HT1080 (cell line): Measurements from ENCODE around the gene TOR1B. TPM values are rescaled to one million over a fixed set of nuclear protein-coding genes. Genes with fewer than 3 reads are reported as not detected.

Experiments
- DNase-seq: peaks from one replicate; pipeline ENCODE4 v3.0.0-alpha.2; 2015; ENCODE audit warnings: low read depth
- total RNA-seq: library from RNA; depleted of rRNA; stranded (reverse); fragments of >200 nt; shearing (Covaris generic); gene quantifications from 2 replicates; pipeline ENCODE4 v1.2.3, GENCODE V29; 2014; rRNA removed

The TOR1B gene
- total RNA-seq, 1 experiment from 2014 or later = 34.3 TPM

DNA sequence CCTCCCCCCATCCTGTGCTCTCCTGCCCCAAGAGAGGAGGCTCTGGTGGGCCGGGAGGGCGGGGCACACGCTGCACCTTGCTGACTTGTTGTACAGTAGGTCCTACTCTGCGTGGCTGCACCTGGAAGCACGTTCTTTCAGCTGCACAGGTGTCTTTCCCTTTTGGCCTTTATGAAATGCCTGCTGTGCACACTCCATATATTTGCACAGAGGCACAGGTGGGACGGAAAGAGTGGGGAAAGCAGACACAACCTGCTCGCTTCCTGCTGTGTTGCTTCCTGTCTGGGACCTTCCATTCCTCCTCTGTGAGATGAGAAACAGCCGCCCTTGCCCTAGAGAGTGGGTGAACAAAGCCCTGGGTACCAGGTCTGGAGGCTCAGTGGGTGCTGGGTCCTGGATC is 37.0 kb downstream of the TOR1B start:
- DNase-seq = no peak

DNA sequence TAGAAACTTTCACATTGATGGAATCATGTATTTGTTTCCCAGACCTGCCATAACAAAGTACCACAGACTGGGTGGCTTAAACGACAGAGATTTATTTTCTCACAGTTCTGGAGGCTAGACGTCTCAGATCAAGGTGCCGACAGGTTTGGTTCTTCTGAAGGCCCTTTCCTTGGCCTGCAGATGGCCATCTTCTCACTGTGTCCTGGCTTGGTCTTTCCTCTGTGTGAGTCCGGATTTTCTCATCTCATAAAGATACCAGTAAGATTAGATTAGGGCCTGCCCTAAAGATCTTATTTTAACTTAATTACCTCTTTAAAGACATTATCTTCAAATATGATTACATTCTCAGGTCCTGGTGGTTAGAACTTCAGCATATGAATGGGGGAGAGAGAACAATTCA is 38.1 kb downstream of the TOR1B start:
- DNase-seq = no peak

DNA sequence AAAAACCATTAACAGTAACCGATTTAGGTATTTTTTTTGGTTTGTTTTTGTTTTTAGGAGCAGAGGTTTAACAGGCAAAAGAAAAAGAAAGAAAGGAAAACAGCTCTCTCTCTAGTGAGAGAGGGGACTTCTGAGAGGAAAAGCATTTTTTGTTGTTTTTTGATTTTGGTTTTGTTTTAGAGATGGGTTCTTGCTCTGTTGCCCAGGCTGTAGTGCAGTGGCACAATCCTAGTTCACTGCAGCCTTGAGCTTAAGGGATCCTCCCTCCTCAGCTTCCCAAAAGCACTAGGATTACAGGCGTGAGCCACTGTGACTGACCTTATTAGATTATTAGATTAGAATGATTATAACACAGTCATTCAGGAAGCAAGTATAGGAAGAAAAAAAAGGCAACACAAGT is 42.4 kb downstream of the TOR1B start:
- DNase-seq = no peak

DNA sequence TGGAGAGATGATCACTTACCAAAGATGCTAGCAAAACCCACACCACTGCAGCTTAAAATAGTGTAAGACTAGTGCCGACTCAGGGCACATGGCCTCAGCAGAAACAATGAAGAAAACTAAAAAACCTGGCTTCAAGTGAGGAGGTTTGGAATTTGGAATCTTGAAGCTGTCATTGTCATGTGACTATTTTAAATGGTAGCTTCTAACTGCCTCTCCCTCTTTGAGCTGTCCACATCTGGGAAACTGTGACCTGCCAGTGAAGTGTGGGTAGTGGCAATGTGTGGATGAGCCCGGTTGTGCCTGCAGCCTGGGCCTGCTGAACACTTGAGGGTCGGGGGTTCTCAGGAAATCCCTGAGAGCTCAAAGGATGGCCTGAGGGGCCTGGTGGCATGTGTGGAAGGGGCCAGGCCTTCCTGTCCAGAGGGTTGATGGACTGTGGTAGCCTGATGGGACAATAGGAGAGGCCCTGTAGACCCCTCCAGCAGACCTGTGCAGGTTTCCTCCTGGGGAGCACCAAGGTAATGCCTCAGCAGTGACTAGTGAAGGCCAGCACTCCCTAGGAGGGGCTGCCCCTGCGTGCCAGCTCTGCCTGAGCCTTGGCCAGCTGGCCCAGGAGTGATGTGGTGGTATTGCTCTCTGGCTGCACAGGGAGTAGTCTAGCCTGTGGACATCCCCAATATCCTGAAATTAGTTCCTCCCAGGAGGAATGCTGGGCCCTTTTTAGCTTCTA is 45.9 kb downstream of the TOR1B start:
- DNase-seq = no peak

DNA sequence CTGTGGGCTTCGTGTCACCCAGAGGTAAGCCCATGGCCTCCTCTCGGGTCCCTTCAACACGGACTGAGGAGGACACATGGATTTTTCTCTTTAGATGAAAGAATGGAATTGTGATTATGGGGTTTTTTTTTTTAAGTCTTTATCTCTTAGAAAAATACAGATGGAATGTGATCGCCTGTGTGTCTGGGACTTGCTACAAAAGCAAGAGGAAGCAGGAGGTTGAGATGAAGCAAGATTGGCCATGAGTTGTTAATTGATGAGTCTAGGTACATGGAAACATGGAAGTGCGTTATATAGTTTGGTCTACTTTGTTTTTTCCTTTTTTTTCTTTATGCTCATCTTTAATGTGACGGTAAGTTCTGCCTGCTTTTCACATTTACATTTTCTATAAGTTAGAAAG is 46.9 kb downstream of the TOR1B start:
- no peak for DNase-seq

DNA sequence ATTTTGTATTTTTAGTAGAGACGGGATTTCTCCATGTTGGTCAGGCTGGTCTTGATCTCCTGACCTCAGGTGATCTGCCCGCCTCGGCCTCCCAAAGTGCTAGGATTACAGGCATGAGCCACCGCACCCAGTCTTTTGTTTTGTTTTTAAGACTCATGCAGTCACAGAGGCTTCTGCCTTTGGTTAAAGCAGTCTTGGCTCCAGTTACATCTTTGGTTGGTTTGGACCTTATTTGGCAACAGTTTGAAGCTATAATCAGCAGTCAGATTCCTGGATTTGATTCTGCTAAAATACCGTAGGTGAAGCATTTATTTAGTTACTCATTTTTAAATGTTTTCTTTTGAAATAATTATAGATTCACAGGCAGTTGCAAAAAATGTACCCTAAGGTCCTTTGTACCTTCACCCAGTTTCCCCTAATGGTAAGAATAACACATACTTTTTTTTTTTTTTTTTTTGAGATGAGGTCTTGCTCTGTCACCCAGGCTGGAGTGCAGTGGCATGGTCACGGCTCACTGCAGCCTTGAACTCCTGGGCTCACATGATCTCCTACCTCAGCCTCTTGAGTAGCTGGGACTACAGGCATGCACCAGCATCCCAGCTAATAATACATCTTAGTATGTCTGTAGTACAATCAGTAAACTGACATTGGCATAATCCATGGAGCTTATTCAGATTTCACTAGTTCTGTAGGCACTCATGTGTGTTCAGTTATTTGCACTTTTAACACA is 48.0 kb downstream of the TOR1B start:
- DNase-seq = no peak

DNA sequence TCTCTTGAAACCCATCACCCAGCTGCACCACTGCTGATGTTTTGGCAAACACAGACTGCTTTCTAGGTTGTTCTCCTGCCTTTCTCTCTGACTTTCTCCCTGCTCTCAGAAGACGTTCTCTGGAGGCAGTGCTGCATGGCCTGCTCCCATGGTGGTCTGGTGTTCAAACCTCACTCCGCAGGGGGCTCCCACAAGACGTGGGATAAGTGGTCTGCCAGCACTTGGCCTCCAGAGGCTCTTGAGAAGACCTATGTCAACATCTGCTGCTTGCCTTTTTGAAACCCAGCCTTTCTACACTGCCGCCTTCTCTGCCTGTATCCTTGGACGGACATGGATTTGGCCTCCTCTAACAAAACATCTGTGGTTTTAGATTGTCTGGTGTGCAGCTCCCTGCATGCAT is 48.8 kb downstream of the TOR1B start:
- DNase-seq = no peak

DNA sequence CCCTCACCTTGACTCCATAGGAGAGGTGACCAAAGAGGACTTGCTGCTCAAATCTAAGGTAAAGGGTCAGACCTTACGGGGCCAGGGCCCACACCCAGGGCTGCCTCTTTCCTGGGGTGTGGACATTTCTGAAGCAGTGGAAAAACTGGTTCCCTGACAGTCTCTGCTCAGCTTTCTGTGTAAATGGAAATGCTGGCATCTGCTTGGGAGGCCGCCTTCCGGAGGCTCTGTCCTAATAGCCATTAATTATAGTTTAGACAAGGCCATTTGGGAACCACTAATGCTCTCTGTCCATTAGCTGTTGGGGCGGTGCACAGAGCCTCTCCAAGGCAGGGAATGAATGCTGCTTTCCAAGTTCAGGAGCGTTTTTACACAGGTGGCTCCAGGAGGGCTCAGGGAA is 49.6 kb downstream of the TOR1B start:
- DNase-seq = no peak

DNA sequence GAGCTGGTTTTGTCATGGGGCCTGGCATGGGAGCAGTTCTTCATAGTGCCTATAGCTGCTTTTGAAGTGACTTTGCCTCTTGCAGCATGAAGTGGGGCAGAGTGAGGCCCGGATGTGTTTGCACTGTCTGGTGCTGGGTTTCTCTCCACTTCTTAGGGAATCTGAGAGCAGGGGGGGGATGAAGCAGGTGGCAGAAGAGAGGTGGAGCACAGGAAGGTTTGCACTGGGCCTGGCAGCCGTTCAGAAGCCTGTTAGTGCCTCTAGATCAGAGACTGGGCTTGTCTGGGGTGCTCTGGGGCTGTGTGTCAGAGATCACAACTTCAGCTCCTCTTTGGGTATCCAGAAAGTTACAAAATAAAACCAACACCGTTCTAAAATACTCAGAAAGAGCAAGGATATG is 50.6 kb downstream of the TOR1B start:
- no peak for DNase-seq

DNA sequence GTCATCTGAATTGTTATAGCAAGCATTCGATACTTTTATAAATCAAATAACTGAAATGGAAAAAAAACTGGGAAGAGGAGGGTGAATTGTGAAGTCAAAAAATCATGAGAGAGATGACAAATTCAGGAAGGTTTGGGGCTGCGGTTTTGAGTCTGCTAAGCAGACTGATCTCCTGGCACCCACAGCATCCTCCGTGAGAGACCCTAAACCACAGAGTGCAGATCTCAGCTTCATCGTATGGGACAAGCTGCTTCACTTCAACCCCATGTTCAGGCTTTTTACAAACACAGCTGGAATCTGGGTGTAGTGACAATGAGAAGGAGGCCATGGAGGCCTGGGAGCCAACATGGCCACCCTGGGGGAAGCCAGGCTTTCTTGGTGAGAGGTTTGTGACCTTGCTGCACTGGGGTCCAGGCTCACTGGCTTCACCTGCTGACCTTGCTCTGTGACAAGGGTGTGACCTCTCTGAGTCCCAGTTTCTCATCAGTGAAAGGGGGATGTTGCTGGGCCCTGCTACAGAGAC is 51.7 kb downstream of the TOR1B start:
- no peak for DNase-seq

DNA sequence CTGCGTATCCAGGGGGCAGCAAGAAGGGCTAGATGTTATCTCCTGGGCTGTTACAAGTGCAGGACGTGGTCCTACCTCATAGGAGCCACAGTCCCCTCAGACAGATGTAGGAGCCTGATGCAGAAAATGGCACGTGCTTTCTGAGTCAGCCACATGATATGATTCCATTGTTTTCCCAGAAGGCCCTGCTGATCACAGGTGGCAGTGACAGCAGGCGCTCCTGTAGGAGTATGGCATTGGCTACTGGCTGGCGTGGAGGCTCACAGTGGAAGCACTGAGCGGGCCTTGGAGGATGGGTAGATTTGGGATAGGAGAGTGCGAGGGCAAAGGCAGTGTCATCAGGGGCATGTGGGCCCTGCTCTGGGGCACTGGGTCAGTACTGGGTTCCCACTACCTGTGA is 54.2 kb downstream of the TOR1B start:
- no peak for DNase-seq

DNA sequence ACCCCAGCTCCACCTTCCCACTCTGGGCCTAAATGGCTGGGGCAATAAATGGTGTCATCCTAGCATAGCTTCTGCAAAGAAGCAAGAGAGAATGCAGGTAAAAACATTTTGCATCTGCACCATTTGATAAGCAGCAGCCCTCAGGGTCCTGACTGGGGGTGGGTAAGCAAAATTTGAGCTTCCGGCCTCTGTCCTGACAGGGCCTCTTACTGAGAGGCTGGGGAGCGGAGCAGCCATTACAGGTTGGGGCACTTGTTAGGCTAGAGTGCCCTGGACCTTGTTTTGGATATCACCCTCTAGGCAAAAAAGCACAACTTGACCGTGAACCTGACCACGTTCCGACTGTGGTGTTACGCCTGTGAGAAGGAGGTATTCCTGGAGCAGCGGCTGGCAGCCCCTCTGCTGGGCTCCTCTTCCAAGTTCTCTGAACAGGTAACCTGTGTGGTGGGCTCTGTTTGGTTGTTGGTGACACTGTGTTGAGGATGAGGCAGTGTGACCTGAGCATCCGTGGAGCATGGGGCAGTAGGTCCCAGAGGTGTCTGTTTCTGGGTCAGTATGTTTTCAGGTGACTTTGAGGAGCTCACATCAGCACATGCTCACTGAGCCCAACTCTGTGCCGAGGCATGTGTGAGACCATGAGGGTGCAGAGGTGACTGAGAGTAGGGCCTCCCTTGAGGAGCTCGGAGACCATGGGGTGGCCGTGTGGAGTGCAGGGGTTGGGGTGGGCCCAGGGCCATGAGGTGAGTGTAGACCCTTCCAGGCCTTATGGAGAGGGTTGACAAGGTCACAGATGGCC is 55.4 kb downstream of the TOR1B start:
- DNase-seq = no peak

Other genes starting within 250 kb of the TOR1B start
- gene C9orf50, start 182.1 kb upstream of the TOR1B start, total RNA-seq = not detected in 2 replicates
- 65.9 and 66.4 TPM in 2 replicates for gene NTMT1, start 177.0 kb upstream of the TOR1B start, total RNA-seq
- 28.7 and 31.6 TPM in 2 replicates for gene ASB6, start 161.0 kb upstream of the TOR1B start, total RNA-seq
- gene PRRX2, start 137.5 kb upstream of the TOR1B start, total RNA-seq = not detected in 2 replicates
- gene PTGES, start 50.1 kb upstream of the TOR1B start, total RNA-seq = 0.10 and 0.18 TPM in 2 replicates
- 55.1 and 75.2 TPM in 2 replicates for gene TOR1A, start 21.0 kb downstream of the TOR1B start, total RNA-seq
- gene C9orf78, start 32.1 kb downstream of the TOR1B start, total RNA-seq = 86.5 and 101 TPM in 2 replicates
- gene USP20, start 32.3 kb downstream of the TOR1B start, total RNA-seq = 5.9 and 7.5 TPM in 2 replicates
- gene FNBP1, start 240.0 kb downstream of the TOR1B start, total RNA-seq = 13.5 and 18.4 TPM in 2 replicates